ENCODE data around the gene SNTA1. TPM values are rescaled to one million over a fixed set of nuclear protein-coding genes. Genes with fewer than 3 reads are reported as not detected.

SNTA1 gene
- total RNA-seq: 12.4 and 13.5 TPM in 2 replicates

GRCh38 chr20:33443512-33444239 is at the start of gene SNTA1:
SNTA1 (minus strand) TSS chr20:33443763; CDS start chr20:33443620, 143 bp downstream.

GRCh38 chr20:33490023-33490933 is 46.7 kb upstream of the SNTA1 start, which contains the start of gene CBFA2T2:
CBFA2T2 (plus strand) TSS chr20:33490096; CDS start chr20:33490268, 172 bp downstream.

GRCh38 chr20:33401184-33401920 is 42.2 kb downstream of the SNTA1 start, which contains the start of gene CDK5RAP1:
CDK5RAP1 (minus strand) TSS chr20:33401519; CDS start chr20:33397064, 4,455 bp downstream.

Other genes starting within 250 kb of the SNTA1 start
- not detected in 2 replicates for gene BPIFA3, start 226.4 kb downstream of the SNTA1 start, total RNA-seq
- not detected in 2 replicates for gene BPIFA1, start 207.8 kb downstream of the SNTA1 start, total RNA-seq
- gene BPIFB1, start 160.5 kb downstream of the SNTA1 start, total RNA-seq: not detected in 2 replicates
- gene CDK5RAP1, start 42.2 kb downstream of the SNTA1 start, total RNA-seq: 13.8 and 24.8 TPM in 2 replicates
- 5.0 and 5.9 TPM in 2 replicates for gene CBFA2T2, start 46.3 kb upstream of the SNTA1 start, total RNA-seq
- 0.08 and 0.26 TPM in 2 replicates for gene C20orf144, start 218.6 kb upstream of the SNTA1 start, total RNA-seq
- gene ACTL10, start 223.2 kb upstream of the SNTA1 start, total RNA-seq: 1.4 and 4.9 TPM in 2 replicates
- gene NECAB3, start 230.7 kb upstream of the SNTA1 start, total RNA-seq: 21.3 and 27.0 TPM in 2 replicates
- gene E2F1, start 242.6 kb upstream of the SNTA1 start, total RNA-seq: 3.9 and 13.4 TPM in 2 replicates